H1 (cell line): ENCODE results near the gene SCART1. TPM values are rescaled to one million over a fixed set of nuclear protein-coding genes. Genes with fewer than 3 reads are reported as not detected.

Source experiments
- CTCF ChIA-PET: fragments of 300-600 bp; sonication (Branson Sonifier 250); formaldehyde crosslinking; loops from one replicate; lab custom pipeline; 2021; ENCODE audit not compliant: partially characterized antibody; lab: Charles Lee
- POLR2A ChIA-PET: fragments of 300-600 bp; sonication (Branson Sonifier 250); formaldehyde crosslinking; loops from one replicate; lab custom pipeline; 2021; ENCODE audit warnings: inconsistent platforms; ENCODE audit not compliant: partially characterized antibody; lab: Charles Lee
- DNase-seq, 2 experiments: peaks; one replicate each; pipeline versions ENCODE4 v3.0.0 to v3.0.0-alpha.2; 2010 to 2022; ENCODE audit warnings: low spot score in 2 of 2, low read depth in 1 of 2, mixed read lengths in 1 of 2
- FAIRE-seq: peaks from 2 replicates; lab custom pipeline; 2011; peaks lifted over from hg19 to GRCh38; lab: Jason Lieb, UNC
- H2AFZ ChIP-seq: 2 replicates; pipeline ENCODE4 v1.8.1; 2012; ENCODE audit warnings: low read length, inconsistent platforms
- H2AK5ac ChIP-seq: 2 replicates; pipeline ENCODE4 v1.6.1; 2013; ENCODE audit warnings: low read depth, low read length
- H2BK120ac ChIP-seq: replicated peaks from 2 replicates; pipeline ENCODE3; 2013; ENCODE audit warnings: low read depth, low read length, inconsistent platforms
- H2BK12ac ChIP-seq: 2 replicates; pipeline ENCODE4 v1.6.1; 2013; ENCODE audit warnings: low read depth, low read length
- H2BK15ac ChIP-seq: 2 replicates; pipeline ENCODE4 v1.6.1; 2013; ENCODE audit warnings: low read length
- H2BK20ac ChIP-seq: 2 replicates; pipeline ENCODE4 v1.6.1; 2013; ENCODE audit warnings: low read length
- H2BK5ac ChIP-seq: 2 replicates; pipeline ENCODE4 v1.6.1; 2013; ENCODE audit warnings: low read depth, low read length
- H3K14ac ChIP-seq: 2 replicates; pipeline ENCODE4 v1.6.1; 2013; ENCODE audit warnings: inconsistent platforms; ENCODE audit not compliant: insufficient read length
- H3K18ac ChIP-seq: 2 replicates; pipeline ENCODE4 v1.6.1; 2013; ENCODE audit warnings: low read length; ENCODE audit errors: extremely low read depth
- H3K23ac ChIP-seq: 2 replicates; pipeline ENCODE4 v1.6.1; 2013; ENCODE audit warnings: inconsistent platforms; ENCODE audit not compliant: insufficient read length
- H3K23me2 ChIP-seq: 2 replicates; pipeline ENCODE4 v1.6.1; 2013; ENCODE audit warnings: low read depth, low read length
- H3K27ac ChIP-seq: 2 replicates; pipeline ENCODE4 v1.6.1; 2011; ENCODE audit warnings: low read depth, low read length, inconsistent platforms
- H3K27me3 ChIP-seq, 4 experiments: replicated peaks in 1 of 4; 1 replicate in 1 of 4; 2 replicates in 3 of 4; pipeline versions ENCODE4 v1.6.1 to v1.8.1; 2011 to 2013; ENCODE audit warnings: low read length in 3 of 4, mild to moderate bottlenecking in 3 of 4, inconsistent platforms in 2 of 4, mixed read lengths in 2 of 4, moderate library complexity in 1 of 4; ENCODE audit not compliant: control insufficient read depth in 3 of 4, insufficient read depth in 3 of 4; ENCODE audit errors: extremely low read depth in 1 of 4
- H3K36me3 ChIP-seq, 4 experiments: 2 replicates each; pipeline versions ENCODE4 v1.6.1 to v1.8.1; 2011 to 2013; ENCODE audit warnings: mild to moderate bottlenecking in 4 of 4, low read length in 3 of 4, moderate library complexity in 2 of 4, control low read depth in 1 of 4, inconsistent platforms in 1 of 4; ENCODE audit not compliant: insufficient read depth in 4 of 4, control insufficient read depth in 2 of 4
- H3K4ac ChIP-seq: replicated peaks from 2 replicates; pipeline ENCODE3; 2013; ENCODE audit warnings: low read length, low read depth, mixed read lengths, inconsistent platforms; ENCODE audit not compliant: insufficient read length
- H3K4me1 ChIP-seq, 4 experiments: replicated peaks in 1 of 4; 1 replicate in 1 of 4; 2 replicates in 3 of 4; pipeline versions ENCODE4 v1.6.1 to v1.8.1; 2011 to 2013; ENCODE audit warnings: low read length in 3 of 4, inconsistent platforms in 2 of 4, mixed read lengths in 1 of 4; ENCODE audit not compliant: insufficient read depth in 4 of 4, control insufficient read depth in 3 of 4
- H3K4me2 ChIP-seq, 2 experiments: 2 replicates each; pipeline versions ENCODE4 v1.6.1 to v1.8.1; 2011 to 2013; ENCODE audit warnings: low read depth in 2 of 2, low read length in 2 of 2, control low read depth in 1 of 2, inconsistent platforms in 1 of 2, mild to moderate bottlenecking in 1 of 2; ENCODE audit not compliant: insufficient read depth in 1 of 2
- H3K4me3 ChIP-seq, 4 experiments: fragments of 200-600, 300-600 bp in 1 of 4; sonication (generic), shearing (Covaris generic), sonication (Bioruptor Twin) in 1 of 4; 2 replicates each; pipeline versions ENCODE4 v1.5.1 to v1.8.1; 2011 to 2016; ENCODE audit warnings: low read length in 4 of 4, low read depth in 3 of 4, control low read depth in 2 of 4, inconsistent platforms in 2 of 4, mild to moderate bottlenecking in 2 of 4, mixed read lengths in 1 of 4, moderate library complexity in 1 of 4; ENCODE audit not compliant: insufficient read depth in 2 of 4; ENCODE audit errors: extremely low read depth in 1 of 4
- H3K56ac ChIP-seq: replicated peaks from 2 replicates; pipeline ENCODE3; 2013; ENCODE audit warnings: low read depth, mild to moderate bottlenecking, mixed read lengths, low read length, inconsistent platforms; ENCODE audit not compliant: insufficient read length
- H3K79me1 ChIP-seq: 2 replicates; pipeline ENCODE4 v1.6.1; 2013; ENCODE audit warnings: low read depth, low read length, control low read depth
- H3K79me2 ChIP-seq, 2 experiments: 2 replicates each; pipeline versions ENCODE4 v1.6.1 to v1.8.1; 2012 to 2013; ENCODE audit warnings: low read length in 2 of 2, mild to moderate bottlenecking in 2 of 2, inconsistent platforms in 1 of 2; ENCODE audit not compliant: insufficient read depth in 2 of 2, control insufficient read depth in 1 of 2
- H3K9ac ChIP-seq, 4 experiments: replicated peaks in 1 of 4; 1 replicate in 1 of 4; 2 replicates in 3 of 4; pipeline versions ENCODE4 v1.6.1 to v1.8.1; 2011 to 2013; ENCODE audit warnings: low read depth in 3 of 4, low read length in 3 of 4, control low read depth in 2 of 4, mild to moderate bottlenecking in 2 of 4, moderate library complexity in 2 of 4, inconsistent platforms in 1 of 4; ENCODE audit errors: extremely low read depth in 1 of 4
- H3K9me3 ChIP-seq, 2 experiments: 2 replicates each; pipeline versions ENCODE4 v1.6.1 to v1.8.1; 2012 to 2013; ENCODE audit warnings: mild to moderate bottlenecking in 2 of 2, moderate library complexity in 2 of 2, control low read depth in 1 of 2, inconsistent platforms in 1 of 2, low read depth in 1 of 2, low read length in 1 of 2, mixed read lengths in 1 of 2; ENCODE audit not compliant: insufficient read depth in 2 of 2
- H4K20me1 ChIP-seq, 2 experiments: replicated peaks in 1 of 2; 2 replicates each; pipeline versions ENCODE3 to v1.8.1; 2011 to 2013; ENCODE audit warnings: inconsistent platforms in 2 of 2, low read length in 2 of 2, mild to moderate bottlenecking in 1 of 2; ENCODE audit not compliant: insufficient read depth in 2 of 2, control insufficient read depth in 1 of 2
- H4K5ac ChIP-seq: 2 replicates; pipeline ENCODE4 v1.6.1; 2013; ENCODE audit warnings: low read length, low read depth, mixed read lengths, inconsistent platforms; ENCODE audit not compliant: insufficient read length
- H4K8ac ChIP-seq: 2 replicates; pipeline ENCODE4 v1.8.0; 2013; ENCODE audit warnings: mild to moderate bottlenecking, moderate library complexity, low read length, inconsistent platforms; ENCODE audit not compliant: insufficient read depth; ENCODE audit errors: extremely low read depth
- H4K91ac ChIP-seq: replicated peaks from 2 replicates; pipeline ENCODE3; 2013; ENCODE audit warnings: low read length, mixed read lengths, inconsistent platforms; ENCODE audit not compliant: insufficient read length
- ATF3 ChIP-seq: IDR thresholded peaks from 2 replicates; pipeline ENCODE4 v1.6.1; 2011; ENCODE audit warnings: low read depth, mild to moderate bottlenecking, low read length; ENCODE audit not compliant: insufficient read depth
- BRCA1 ChIP-seq: IDR thresholded peaks from 2 replicates; pipeline ENCODE4 v1.6.1; 2012; ENCODE audit warnings: low read depth, low read length, improper control_type of control experiment
- E2F6 ChIP-seq: IDR thresholded peaks from 2 replicates; pipeline ENCODE4 v1.6.1; 2012; ENCODE audit warnings: inconsistent platforms
- KDM1A ChIP-seq: fragments of 200-600, 300-600 bp; sonication (generic); IDR thresholded peaks from 2 replicates; pipeline ENCODE4 v1.7.1; 2016; ENCODE audit warnings: mild to moderate bottlenecking, low read length, borderline replicate concordance
- NRF1 ChIP-seq: IDR thresholded peaks from 2 replicates; pipeline ENCODE4 v1.6.1; 2011; ENCODE audit warnings: mild to moderate bottlenecking, low read depth, low read length, improper control_type of control experiment
- RBBP5 ChIP-seq: IDR thresholded peaks from 2 replicates; pipeline ENCODE4 v1.7.1; 2012; ENCODE audit warnings: low read depth, mild to moderate bottlenecking, inconsistent platforms, low read length, moderate library complexity, borderline replicate concordance
- RXRA ChIP-seq: IDR thresholded peaks from 2 replicates; pipeline ENCODE4 v1.6.1; 2011; ENCODE audit warnings: low read depth, mild to moderate bottlenecking, low read length, moderate library complexity; ENCODE audit not compliant: insufficient read depth
- USF2 ChIP-seq: IDR thresholded peaks from 2 replicates; pipeline ENCODE4 v1.6.1; 2011; ENCODE audit warnings: low read length, improper control_type of control experiment
- WGBS, 2 experiments: shearing (Covaris generic) in 1 of 2; methylation state at CpG; one replicate each; pipeline versions ENCODE4 v1.1.6 to v1.1.7; 2013 to 2015; ENCODE audit warnings: low lambda C conversion rate in 2 of 2, mixed read lengths in 2 of 2, inconsistent platforms in 1 of 2, low coverage in 1 of 2, missing lambda C conversion rate in 1 of 2; ENCODE audit not compliant: insufficient replicate concordance in 2 of 2, insufficient coverage in 1 of 2, insufficient read length in 1 of 2; ENCODE audit errors: extremely low coverage in 1 of 2, missing lambda C conversion rate in 1 of 2; 5-methylcytosine and 5-hydroxymethylcytosine counted together
- polyA plus RNA-seq, 7 experiments: library from polyadenylated mRNA; depleted of rRNA in 3 of 7; stranded (reverse) in 5 of 7; unstranded in 2 of 7; fragments of >200 nt in 5 of 7; fragments of 200-250 nt in 2 of 7; gene quantifications; 1 replicate in 5 of 7; 2 replicates in 1 of 7; 4 replicates in 1 of 7; pipeline versions ENCODE4 v1.2.1 to v1.2.3, GENCODE V29; 2011 to 2013; ENCODE audit warnings: missing spikeins in 2 of 7, mixed read lengths in 2 of 7
- total RNA-seq: library from RNA; stranded (reverse); fragmentation: NEBNext Ultra II Directional; extraction: Animal tissue kit (Norgen Biotek cat#: 25700); gene quantifications from 2 replicates; pipeline ENCODE4 v1.2.1, GENCODE V29; 2021

Gene SCART1
- total and polyA plus RNA-seq, 2 of the 8 experiments (the other 6 are each of a cell fraction or from before 2014, with no cell fraction given), result 0.14 to 0.19 TPM

DNA sequence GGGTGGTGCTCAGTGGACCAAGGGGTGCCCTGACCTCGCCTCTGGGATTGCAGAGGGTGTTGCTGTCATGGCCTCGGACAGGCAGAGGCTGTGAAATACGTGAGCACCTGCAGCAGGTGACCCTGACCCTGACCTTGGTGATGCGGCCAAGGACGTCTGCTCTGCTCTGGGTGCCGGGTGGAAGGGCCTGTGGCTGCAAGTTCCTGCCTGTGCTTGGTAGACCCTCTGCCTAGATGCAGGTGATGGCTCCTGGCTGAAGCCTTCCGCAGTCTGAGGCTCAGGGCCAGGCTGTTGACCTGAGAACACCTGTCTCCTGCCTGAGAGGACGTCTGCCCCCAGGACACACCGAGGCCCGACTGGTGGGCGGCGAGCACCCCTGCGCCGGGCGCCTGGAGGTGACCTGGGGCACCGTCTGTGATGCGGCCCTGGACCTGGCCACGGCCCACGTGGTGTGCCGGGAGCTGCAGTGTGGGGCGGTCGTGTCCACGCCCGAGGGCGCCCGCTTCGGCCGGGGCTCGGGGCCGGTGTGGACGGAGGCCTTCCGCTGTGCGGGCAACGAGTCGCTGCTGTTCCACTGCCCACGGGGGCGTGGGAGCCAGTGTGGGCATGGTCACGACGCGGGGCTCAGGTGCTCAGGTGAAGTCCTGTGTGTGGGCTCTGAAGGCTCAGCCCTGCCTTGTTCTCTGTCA, 4.4 kb downstream of the SCART1 start:
- H3K36me3 ChIP-seq, result no peaks in the 10 kb centered on the region; a peak in 1 of 8 replicates
- no peak overlapping the region for H3K4ac ChIP-seq
- no peak overlapping the region for H3K27ac ChIP-seq
- H3K79me2 ChIP-seq, result no peaks in the 10 kb centered on the region
- ChIA-PET POLR2A (no interaction called here), CTCF (no interaction called here)
- WGBS, 2 experiments, result 83% methylated on average over 24 of the region's 40 CpGs; no CpG with 5 or more reads in 1 of the 2 experiments
- H2BK120ac ChIP-seq, result no peak overlapping the region
- no peak overlapping the region for H4K8ac ChIP-seq
- no peak overlapping the region for H2AFZ ChIP-seq
- TF ChIP-seq ATF3, result no peak
- no peak for TF ChIP-seq RXRA
- TF ChIP-seq E2F6, result no peak
- no peak for TF ChIP-seq BRCA1
- no peak for TF ChIP-seq KDM1A
- TF ChIP-seq USF2, result no peak
- TF ChIP-seq NRF1, result no peak
- no peak for TF ChIP-seq RBBP5
- no peak for FAIRE-seq
- no peak overlapping the region for H3K9ac ChIP-seq
- no peaks in the 10 kb centered on the region for H3K27me3 ChIP-seq
- H3K23ac ChIP-seq, result no peak overlapping the region
- H3K23me2 ChIP-seq, result no peaks in the 10 kb centered on the region
- no peak overlapping the region for H2BK12ac ChIP-seq
- H3K18ac ChIP-seq, result no peak overlapping the region
- no peak overlapping the region for H2AK5ac ChIP-seq
- H4K91ac ChIP-seq, result no peak overlapping the region
- no peak overlapping the region for H3K14ac ChIP-seq
- H3K9me3 ChIP-seq, result peaks cover 79 to 93% of the 10 kb centered on the region in 2 experiments
- H4K20me1 ChIP-seq, result no peaks in the 10 kb centered on the region
- no peak overlapping the region for H3K4me2 ChIP-seq
- no peak overlapping the region for H3K4me3 ChIP-seq
- H2BK20ac ChIP-seq, result no peak overlapping the region
- DNase-seq, result no peak
- H3K79me1 ChIP-seq, result no peaks in the 10 kb centered on the region
- H4K5ac ChIP-seq, result no peak overlapping the region
- no peak overlapping the region for H3K56ac ChIP-seq
- no peak overlapping the region for H2BK5ac ChIP-seq
- no peaks in the 10 kb centered on the region for H3K4me1 ChIP-seq
- H2BK15ac ChIP-seq, result no peak overlapping the region
